ENCODE data around the gene HSD17B14.
"Not testable (repeated sequence)": the region's sequence is repeated elsewhere in the genome, so short reads cannot be mapped to it uniquely, and the experiment has no call there.

The HSD17B14 gene

DNA sequence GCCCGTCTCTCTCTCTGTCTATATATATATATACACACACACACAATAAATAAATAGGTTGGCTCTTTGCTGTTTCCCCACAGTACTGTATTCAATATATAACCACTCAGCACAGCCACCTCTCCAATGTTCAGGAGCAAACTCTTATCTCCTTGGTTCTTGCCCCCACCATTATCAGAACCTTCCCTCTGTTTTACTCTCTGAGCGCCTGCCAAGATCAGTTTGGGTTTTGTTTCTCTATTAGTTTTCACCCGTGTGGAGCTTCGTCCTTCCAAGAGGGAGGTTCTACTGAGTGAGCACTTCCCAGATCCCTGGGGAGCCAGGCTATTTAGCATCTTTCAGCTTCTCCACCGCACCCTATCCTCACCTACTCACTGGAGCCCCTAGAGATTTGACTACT, 70.5 kb downstream of the HSD17B14 start:
- H3K4me3 Mint-ChIP-seq, H3K4me1 Mint-ChIP-seq, DNase-seq, H3K9me3 Mint-ChIP-seq, H3K27ac Mint-ChIP-seq, CTCF ChIA-PET, H3K36me3 Mint-ChIP-seq: not testable (repeated sequence)
- H3K27me3 Mint-ChIP-seq, result peaks cover 69% of the 10 kb centered on the region

Measured in activated naive CD4-positive, alpha-beta T cell treated with anti-CD3 and anti-CD28 coated beads, Interleukin-2, amount 10 ng/mL, durations not matched to agents 7 days and 5 days (primary cell).